Frontal cortex (tissue), 4 donors: Measurements from ENCODE around the gene KIAA1210. TPM values are rescaled to one million over a fixed set of nuclear protein-coding genes. Genes with fewer than 3 reads are reported as not detected.
A peak's percentile ranks its signal among the peaks of the same experiment; 100 is the strongest.

Experiments
- DNase-seq, 2 donors: peaks; one replicate each; pipeline ENCODE4 v3.0.0; 2012; ENCODE audit warnings: low spot score in 2 of 2
- FAIRE-seq: peaks from 2 replicates; lab custom pipeline; 2012; peaks lifted over from hg19 to GRCh38; lab: Jason Lieb, UNC
- total RNA-seq: library from RNA; depleted of rRNA; stranded (reverse); fragments of >200 nt; gene quantifications from one replicate; pipeline ENCODE4 v1.2.3, GENCODE V29; 2014
- donor health status: control.
- donor health status: control.
- donor health status: control.

The KIAA1210 gene
- total RNA-seq, 1 donor from 2014 or later: under 0.01 TPM

DNA sequence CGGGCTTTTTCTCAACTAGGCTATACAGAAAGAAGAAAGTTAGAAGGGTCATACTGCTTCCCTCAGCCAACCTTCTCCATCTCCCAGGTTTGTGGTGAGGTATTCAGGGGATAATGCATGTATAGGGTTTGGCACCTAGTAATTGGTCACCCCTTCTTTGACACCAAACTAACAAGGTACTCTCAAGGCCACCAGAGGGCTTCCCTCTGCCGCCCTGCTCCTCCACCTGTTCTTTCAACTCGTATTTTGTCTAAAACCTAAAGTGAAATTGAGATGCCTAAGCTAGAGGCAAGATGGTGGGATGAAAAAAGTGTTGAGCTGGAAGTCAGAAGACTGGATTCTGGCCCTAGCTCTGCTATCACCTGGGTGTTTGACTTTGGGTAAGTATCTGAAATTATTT, 32.8 kb downstream of the KIAA1210 start:
- DNase-seq (no peak), FAIRE-seq (no peak)

DNA sequence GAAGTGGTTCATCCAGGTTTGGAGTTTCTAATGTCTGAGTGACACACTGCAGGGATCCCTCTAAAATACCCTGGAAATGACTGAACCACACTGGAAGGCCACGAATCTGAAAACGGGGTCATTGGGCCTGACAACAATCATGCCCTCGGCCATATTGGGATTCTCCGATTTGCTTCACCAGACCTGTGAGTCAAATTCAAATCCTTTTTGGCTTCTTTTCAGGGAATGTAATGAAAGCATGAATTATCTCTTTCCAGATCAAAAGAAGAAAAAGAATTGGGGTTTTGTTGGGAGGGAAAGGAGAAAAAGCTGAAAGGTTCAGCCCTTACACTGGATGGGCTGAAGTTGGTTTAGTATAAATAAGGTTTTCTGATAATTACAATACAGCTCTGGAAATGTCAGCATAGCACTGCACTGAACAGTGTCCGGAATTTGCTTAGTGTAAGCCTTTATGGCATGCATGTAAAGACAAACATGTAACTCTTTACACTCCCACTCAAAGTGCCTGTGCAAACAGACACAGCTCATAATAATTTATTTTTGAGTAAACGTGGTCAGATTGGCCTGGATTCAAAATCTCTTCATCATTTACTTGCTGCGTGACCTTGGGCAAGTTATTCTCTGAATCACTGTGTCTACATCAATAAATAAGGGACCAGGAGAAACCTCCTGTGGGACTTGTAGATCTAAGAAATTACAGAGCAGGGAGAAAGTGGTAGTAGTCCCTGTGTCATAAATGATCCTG, 33.4 kb downstream of the KIAA1210 start:
- FAIRE-seq: no peak
- DNase-seq: no peak

DNA sequence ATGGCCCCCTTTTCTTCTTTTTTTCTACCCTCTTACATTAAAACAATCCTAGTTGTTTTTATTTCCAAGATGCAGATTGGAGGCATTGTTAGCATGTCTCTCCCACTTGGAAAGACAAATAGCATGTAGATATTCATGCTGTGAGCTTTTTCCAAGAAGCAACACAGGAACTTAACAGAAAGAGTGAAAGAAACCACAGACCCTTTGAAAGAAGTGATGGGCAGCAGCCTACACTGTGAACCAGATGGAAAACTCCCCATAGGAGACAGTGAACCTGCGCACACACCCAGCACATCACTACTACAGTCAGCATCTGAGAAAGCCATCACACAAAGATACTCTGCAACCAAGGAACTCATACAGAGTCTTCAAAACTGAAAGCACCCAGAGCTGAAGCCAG, 37.0 kb downstream of the KIAA1210 start:
- FAIRE-seq (no peak), DNase-seq (no peak)

DNA sequence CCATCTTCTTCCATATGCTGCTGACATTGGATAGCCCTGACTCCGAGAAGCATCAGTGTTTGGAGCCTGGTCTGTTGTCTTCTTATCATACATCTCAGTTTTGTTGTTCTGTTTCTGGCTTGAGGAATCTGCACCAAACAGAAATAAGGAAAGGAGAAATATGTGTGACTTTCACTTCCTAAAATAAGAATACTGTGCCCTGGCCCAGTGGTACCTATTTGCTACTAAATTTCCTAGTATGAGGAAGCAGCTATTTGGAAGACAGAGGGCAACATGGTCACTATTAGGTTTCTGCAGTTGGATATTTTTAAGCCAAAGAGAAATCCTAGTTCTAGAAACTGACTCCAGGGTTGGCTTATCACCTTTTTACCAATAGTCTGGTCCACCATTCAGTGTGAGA, 38.0 kb downstream of the KIAA1210 start:
- FAIRE-seq: no peak
- no peak for DNase-seq

DNA sequence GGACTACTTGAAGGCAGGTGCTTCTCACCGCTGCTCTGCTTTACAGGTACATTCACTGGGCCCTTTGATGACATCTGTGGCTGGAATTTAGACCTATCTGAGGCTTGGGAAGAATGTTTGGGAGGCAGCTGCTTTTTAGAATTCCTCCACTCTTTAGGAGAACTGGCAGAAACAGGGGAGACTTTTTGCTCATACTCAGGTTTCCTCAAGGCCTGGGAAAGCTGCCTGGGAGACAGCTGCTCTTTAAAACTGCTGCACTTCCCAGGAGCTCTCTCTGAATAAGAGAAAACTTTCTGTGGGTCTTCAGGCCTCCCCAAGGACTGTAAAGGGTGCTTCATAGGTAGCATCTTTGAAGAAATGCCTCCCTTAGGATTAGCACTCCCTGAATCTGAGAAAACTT, 40.5 kb downstream of the KIAA1210 start:
- DNase-seq (no peak), FAIRE-seq (no peak)

DNA sequence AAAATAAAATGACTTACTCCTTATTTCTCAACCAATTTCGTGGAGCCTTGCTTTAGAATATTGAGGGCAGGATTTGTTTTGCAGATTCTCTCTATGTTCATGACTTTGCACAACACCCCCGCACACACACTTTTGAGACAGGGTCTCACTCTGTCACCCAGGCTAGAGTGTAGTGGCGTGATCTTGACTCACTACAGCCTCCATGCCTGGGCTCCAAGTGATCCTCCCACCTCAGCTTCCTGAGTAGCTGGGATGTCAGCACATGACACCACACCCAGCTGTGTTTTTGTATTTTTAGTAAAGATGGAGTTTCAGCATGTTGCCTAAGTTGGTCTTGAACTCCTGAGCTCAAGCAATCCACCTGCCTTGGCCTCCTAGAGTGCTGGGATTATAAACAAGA, 42.8 kb downstream of the KIAA1210 start:
- DNase-seq (no peak), FAIRE-seq (no peak)

DNA sequence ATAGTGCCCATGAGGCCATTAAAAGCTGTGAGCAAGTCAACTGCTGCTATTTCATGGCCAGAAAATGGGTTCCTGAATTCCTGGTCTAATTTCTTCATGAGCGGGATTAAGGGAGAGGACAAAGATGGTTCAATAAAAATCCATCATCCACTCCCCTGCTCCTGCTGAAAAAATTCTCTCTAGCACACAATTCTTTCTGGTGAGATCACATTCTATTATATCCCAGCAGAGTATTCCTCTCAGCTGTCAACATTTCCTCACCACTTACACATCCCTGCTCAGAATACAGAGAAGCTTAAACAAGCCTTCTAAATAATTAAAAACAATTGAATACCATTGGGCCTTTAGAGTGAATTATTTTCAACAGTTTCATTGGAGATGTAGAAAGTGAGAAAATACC, 45.3 kb downstream of the KIAA1210 start:
- DNase-seq (no peak), FAIRE-seq (no peak)

DNA sequence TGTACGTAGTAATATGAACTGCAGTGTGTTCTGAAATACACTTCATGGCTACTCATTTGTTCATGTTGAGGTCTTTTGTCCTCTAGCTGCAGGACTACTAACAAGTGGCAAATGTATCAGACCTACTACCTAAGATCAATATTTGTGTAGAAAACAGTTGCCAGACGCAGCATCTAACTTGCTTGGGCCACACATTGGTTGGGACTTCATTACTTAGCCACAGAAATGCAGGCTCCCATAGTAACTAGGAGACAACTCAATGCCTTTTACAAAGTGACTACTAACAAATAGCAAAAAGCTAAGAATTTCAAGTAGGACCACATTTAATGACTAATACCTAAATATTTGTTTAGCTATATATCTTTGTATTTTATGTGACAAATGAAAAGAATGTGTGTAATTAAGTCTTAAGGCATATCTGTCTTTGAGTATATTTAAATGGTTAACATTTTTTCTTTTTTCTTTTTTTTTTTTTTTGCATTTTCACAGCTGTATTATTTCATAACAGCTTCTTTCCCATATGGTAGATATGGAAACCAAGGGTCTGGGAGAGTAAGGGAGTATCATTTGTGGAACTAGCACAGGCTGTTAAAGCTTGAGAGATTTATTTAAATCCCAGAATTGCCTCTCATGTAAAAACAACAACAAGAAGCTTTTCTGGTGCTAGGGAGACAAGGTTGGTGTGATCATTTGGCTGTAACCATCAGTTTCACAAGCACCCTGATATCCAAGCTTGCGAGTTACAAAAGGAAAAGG, 52.2 kb downstream of the KIAA1210 start:
- DNase-seq (no peak), FAIRE-seq (no peak)

DNA sequence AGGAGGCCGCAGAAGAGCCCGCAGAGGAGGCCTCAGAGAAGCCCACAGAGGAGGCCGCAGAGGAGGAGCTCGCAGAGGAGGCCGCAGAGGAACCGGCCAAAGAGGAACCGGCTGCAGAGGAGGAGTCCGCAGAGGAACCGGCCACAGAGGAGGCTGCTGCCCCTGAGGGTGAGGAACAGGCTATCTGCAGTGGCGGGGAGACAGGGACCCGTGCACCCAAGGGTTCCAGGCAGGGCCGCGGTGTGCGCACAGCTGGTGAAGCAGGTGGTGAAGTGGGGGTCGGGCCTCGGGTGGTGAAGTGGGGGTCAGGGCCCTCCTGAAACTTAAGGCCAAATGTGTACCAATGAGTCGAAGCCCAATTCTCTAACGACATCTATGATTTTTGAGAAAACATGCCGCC, 53.7 kb downstream of the KIAA1210 start:
- DNase-seq (no peak), FAIRE-seq (no peak)

DNA sequence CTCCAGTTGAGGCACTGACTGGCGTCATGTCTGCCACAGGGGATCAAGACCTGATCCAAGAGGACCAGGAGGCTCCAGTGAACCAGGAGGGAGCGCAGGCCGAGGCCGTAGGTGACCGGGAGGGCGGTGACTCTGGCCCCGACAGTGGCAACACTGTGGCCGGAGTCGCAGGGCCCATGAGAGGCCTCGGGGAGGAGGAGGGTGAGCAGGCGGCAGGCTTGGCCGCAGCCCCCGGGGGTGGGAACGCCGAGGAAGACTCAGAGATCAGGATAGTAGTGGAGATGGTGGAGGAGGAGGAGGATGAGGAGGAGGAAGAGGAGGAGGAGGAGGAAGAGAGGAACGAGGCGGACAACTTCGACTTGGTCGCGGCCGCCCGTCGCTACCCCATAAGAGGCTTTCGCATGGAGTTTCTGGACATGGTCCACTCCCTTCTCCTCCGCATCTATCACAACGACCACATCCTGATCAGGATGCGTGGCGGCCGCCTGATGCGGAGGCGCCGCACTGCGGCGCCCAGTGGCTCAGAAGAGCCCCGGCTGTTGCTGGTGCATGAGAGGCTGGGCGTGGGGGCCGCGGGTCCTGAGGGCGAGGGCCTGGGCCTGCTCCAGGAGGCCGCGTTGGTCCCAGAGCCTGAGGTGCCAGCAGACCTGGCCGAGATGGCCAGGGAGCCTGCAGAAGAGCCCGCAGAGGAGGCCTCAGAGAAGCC, 54.3 kb downstream of the KIAA1210 start:
- DNase-seq (no peak), FAIRE-seq (no peak)

DNA sequence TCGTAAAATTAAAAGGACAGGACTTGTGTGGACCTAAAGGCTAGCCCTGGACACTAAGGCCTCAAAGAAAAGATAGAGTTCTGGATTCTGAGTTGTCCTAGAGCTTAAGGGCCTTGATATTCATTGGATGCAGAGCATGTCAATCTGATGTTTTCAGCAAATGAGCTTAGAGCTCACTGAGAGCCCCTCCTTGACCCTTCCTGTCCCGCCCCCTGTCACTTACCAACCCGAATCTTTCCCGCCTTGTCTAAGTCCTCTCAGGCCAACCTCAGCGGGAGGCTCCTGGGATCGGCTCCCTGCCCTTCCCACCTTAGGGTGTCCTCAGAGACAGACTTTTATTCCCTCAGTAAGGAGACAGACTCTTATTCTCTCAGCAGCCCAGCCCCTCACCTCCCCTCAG, 54.9 kb downstream of the KIAA1210 start, which contains the start of gene CT47C1:
Gene CT47C1 (plus strand): TSS at position 250 of the 400 bp plus-strand sequence. CDS start 233 bp downstream, outside the sequence.
- FAIRE-seq (no peak), DNase-seq (no peak)

DNA sequence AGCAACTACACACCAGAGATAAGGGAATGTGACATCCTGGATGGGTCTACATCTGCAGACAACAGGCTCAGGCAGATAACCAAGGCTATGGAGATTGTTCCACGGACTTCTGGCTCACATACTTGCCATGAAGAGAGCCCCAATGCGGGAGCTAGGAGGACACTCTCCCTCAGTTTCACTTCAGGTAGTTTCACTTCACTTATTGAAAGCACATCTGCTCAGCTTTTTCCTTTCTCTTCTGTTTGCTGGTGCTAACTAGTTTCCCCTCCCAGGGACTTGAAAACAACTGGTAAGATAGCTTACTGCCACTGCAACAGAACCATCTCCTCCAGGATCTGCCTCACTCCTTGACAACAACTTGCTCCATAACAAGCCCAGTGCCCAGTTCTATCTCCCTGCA, 56.2 kb downstream of the KIAA1210 start:
- no peak for FAIRE-seq

DNA sequence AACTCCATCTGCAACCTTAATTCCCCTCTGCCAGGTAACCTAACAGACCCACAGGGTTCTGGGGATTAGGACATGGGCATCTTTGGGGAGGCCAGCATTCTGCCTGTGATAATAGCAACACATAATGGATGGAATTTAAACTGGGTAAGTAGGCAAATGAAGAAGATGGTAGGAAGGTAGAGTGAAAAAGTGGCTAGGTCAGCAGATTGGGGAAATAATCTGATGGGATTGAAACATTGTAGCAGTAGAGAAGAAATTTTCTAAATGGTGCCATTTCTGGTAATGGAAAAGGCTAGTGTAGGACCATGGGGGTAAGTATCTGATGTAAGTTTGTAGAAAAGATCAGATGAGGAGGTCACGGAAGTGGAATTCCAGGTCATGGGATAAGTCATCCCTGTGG, 57.9 kb downstream of the KIAA1210 start:
- DNase-seq (no peak), FAIRE-seq (no peak)

More for the DNA sequence above, 56.2 kb downstream of the KIAA1210 start:
- DNase-seq: no peak

DNA sequence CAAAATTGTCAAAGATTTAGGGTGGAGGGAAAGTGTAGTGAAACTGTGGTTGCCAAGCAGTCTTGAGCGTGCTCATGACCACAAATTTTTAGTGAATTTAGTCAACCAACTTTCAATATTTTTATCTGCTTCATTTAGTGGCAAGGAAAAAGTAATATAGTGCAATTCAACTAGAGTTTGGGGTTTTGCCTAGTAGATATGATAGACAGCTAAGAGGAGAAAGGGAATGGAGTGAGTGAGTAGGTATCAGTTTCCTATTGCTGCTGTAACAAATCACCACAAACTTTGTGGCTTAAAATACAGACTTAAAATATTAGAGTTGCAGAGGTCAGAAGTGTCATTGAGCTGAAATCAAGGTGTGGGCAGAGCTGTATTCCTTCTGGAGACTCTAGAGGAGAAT, 58.5 kb downstream of the KIAA1210 start:
- FAIRE-seq (no peak), DNase-seq (no peak)

DNA sequence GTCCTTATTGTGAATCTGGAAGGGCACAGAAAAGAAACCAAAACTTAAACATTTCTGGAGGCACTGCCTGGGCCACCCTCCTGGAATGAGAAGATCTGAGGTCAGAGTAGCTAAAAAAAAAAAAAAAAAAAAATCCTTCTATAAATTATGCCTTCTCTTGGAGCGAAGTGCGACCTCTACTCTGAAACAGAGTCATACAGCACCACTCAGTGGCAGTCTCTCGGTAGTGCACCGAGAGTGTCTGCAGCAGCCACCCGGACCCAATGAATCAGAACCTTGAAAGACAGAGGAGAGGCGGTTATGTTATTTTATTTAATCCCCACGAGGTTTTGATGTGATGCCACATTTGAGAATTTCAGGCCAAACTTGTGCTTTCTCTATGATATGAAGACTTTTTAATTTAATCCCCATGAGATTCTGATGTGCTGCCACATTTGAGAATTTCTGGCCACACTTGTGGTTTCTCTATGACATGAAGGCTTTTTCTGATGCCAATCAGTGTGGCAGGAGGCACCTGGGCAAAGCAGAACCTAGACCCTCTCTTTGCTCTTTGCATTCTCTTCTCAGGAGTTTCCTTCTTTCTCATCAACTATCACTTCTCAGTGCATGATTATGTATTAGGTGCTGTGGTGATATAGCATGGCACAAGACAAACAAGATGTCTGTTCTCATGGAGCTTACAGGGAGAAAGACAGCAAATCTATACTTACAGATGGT, 60.4 kb downstream of the KIAA1210 start:
- DNase-seq (peak; percentile 48 to 50), FAIRE-seq (no peak)

DNA sequence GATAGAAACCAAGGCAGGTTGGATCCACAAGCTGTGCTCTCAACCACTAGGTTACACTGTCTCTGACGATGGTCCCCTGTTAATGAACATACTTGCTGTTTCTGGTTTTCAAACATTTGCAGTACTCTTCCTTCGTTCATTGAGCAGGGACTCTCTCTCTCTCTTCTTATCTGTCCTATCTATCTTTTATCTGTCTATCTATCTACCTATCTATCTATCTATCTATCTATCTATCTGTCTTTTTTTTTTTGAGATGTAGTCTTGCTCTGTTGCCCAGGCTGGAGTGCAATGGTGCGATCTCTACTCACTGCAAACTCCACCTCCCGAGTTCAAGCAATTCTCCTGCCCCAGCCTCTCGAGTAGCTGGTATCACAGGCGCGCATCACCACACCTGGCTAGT, 64.2 kb downstream of the KIAA1210 start:
- FAIRE-seq (no peak), DNase-seq (no peak)

DNA sequence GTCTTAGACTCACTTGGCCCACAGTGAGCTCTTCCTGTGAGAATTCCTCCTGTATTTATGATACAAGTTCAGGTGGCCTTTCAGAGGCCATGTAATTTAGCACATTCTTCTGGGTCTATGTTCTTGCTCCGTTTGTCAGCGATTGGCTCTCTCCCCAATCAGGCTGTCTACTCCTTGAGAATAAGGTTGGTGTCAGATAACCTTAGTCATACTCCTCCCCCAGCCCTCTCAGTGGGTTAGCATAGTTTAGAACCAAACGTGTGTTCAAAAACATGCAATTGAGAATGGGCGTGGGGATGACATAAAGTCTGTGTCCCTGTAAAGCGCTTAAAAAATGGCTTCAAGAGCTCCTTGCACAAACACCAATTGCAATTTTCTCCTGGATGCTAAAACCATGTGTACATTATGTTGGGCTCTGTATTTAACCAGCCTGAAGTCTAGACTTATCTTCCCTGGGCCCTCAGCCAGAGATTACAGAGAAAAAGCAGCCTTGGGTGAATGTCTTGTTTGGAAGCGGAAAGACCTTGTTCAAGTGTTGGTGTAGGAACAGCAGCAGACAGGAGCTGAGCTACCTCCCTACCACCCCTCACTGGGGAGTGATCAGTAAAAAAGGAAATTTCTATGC, 64.8 kb downstream of the KIAA1210 start:
- FAIRE-seq: no peak

DNA sequence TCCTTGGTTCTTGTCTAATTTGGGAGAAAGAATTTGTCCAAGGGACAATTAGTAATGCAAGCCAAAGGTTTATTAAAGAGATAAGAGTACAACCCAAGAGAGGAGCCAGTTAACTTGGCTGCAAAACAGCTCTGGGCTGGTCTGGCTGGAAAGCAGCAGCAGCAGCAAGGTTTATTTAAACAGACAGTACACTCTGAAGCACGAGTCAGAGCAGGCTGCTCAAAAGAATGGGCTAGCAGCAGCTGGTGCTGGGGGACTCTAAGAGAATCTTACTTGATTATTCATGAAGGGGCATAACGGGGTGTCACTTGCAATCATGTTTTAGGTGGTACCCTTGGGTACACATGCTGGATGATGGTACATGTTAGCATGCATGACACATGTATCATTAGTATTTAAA, 71.9 kb downstream of the KIAA1210 start:
- FAIRE-seq (no peak), DNase-seq (no peak)

More for the DNA sequence above, 64.8 kb downstream of the KIAA1210 start:
- DNase-seq: no peak

DNA sequence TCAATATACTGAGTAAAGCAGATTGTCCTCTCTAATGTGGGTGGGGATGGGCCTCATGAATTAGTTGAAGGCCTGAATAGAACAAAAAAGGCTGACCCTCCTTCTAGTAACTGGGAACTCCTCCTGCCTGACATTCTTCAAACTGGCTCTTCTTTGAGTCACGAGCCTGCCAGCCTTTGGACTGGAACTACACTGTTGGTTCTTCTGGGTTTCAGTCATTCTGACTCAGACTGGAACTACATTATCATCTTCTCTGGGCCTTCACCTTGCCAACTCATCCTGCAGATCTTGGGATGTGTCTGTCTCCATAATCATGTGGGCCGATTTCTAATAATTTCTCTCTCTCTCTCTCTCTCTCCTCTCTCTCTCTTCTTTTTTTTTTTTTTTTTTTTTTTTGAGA, 81.7 kb downstream of the KIAA1210 start:
- no peak for DNase-seq

DNA sequence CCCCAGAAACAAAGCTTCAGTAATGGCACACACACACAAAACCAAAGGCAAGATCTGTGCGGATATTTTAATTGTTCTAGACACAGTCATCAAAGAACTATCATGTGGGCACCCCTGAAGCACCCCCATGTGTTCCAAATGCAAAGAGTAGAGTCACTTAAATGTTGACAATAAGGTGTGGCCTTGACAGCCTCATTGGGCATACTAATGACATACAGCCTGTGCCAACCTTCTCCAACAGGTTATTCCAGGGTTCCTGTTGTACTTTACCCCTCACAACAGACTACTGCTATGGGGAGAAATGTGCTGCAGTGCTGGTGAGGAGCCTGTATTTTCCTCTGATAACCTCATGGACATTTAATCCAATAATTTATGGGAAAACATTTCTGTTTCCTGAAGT, 84.6 kb downstream of the KIAA1210 start:
- no peak for FAIRE-seq

More for the DNA sequence above, 81.7 kb downstream of the KIAA1210 start:
- FAIRE-seq: no peak

More for the DNA sequence above, 84.6 kb downstream of the KIAA1210 start:
- DNase-seq: no peak
